Esophagus (tissue), 2 donors: Measurements from ENCODE around the gene PLA2G6. TPM values are rescaled to one million over a fixed set of nuclear protein-coding genes. Genes with fewer than 3 reads are reported as not detected.
A peak's percentile ranks its signal among the peaks of the same experiment; 100 is the strongest.

ENCODE experiments used
- H3K27ac ChIP-seq, 2 donors: one replicate each; pipeline ENCODE4 v1.5.1; 2013; ENCODE audit warnings: low read depth in 2 of 2, mild to moderate bottlenecking in 2 of 2, inconsistent platforms in 1 of 2, low read length in 1 of 2, moderate library complexity in 1 of 2
- H3K27me3 ChIP-seq, 2 donors: one replicate each; pipeline ENCODE4 v1.6.1; 2013; ENCODE audit warnings: low read length in 2 of 2, control low read depth in 1 of 2, mild to moderate bottlenecking in 1 of 2; ENCODE audit not compliant: insufficient read depth in 2 of 2, control insufficient read depth in 1 of 2
- H3K36me3 ChIP-seq, 2 donors: one replicate each; pipeline ENCODE4 v1.6.1; 2013; ENCODE audit warnings: low read length in 1 of 2; ENCODE audit not compliant: control insufficient read depth in 2 of 2, insufficient read depth in 2 of 2
- H3K4me1 ChIP-seq, 2 donors: one replicate each; pipeline ENCODE4 v1.6.1; 2013; ENCODE audit warnings: low read length in 1 of 2; ENCODE audit not compliant: control insufficient read depth in 2 of 2, insufficient read depth in 2 of 2
- H3K4me3 ChIP-seq, 2 donors: one replicate each; pipeline ENCODE4 v1.5.1; 2013; ENCODE audit warnings: low read length in 2 of 2, mild to moderate bottlenecking in 2 of 2, low read depth in 1 of 2, moderate library complexity in 1 of 2
- H3K9me3 ChIP-seq, 2 donors: one replicate each; pipeline ENCODE4 v1.6.1; 2013; ENCODE audit warnings: mild to moderate bottlenecking in 2 of 2, low read depth in 1 of 2, low read length in 1 of 2, moderate library complexity in 1 of 2; ENCODE audit not compliant: control insufficient read depth in 2 of 2, insufficient read depth in 1 of 2
- WGBS, 2 donors: extraction: QIAGEN DNeasy Blood & Tissue Kit; methylation state at CpG; one replicate each; pipeline ENCODE4 v1.1.7; 2013; 5-methylcytosine and 5-hydroxymethylcytosine counted together
- polyA plus RNA-seq, 2 donors: library from polyadenylated mRNA; stranded (reverse); fragments of 200-250 nt; gene quantifications; one replicate each; pipeline ENCODE4 v1.2.3, GENCODE V29; 2013
- donor health status: healthy with polysubstance abuse.
- donor health status: Bipolar disorder and iron deficiency.

The PLA2G6 gene
- polyA plus RNA-seq, 2 donors, result 14.5 to 36.3 TPM

DNA sequence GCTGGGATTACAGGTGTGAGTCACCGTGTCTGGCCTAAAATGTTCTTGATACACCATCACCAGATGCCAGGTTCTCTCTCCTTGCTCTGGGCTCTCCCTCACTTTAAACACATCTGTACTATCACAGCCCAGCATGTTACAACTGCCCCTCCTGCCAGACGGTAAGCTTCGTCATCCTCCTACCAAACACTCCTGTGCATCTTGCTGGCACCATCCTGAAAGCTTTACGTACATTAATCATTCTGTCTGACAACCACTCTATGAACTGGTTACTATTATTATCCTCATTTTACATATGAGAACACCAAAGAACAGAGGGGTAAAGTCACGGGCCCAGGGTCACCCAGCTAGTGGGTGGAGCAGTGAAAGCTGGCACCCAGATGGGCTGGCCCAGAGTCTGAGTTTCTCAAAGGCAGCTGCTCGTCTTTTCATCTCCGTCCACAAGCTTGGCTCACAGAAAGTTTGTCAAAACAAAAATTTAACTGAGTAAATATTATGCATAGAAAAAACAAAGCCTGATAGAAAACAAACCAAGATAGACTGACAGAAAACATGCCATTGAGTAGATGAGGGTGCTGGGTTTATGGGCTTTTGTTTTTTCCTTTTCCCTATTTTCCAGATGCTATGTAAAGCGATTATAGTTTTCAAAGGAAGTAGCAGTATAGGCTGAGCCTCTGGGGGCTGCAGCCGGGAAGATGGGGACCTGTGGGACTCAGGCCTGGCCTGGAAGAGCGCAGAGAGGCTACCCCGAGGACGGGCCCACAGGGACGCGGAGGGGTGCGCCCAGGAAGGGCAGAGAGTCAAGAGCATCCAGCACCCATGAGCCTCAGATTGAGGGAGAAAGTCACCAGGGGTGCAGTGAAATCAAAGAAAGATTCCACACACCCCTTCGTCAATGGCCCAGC, 9.5 kb downstream of the PLA2G6 start:
- H3K4me1 ChIP-seq, result peaks cover 5 to 27% of the 10 kb centered on the region in 2 donors

DNA sequence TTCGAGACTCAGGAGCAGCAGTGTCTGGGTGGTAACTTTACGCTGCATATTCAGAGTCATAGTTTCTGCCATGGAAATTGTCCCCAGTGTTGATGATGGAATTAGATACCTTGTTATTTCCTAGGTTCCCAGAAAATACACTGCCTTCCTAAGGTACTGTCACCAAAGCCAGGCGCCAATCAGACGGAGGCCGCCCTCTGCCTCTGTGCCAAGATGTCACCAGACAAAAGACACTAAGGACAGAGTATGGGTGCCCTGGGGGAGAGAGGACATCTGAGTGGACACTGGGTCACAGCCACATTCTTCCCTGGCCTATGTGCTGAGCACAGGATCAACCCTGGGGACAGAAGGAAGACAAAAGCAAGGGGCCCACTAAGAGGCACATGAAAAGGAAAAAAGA, 11.2 kb downstream of the PLA2G6 start:
- Histone ChIP-seq H3K4me3 (no peak overlapping the region), H3K36me3 (peaks cover 0 to 6% of the 10 kb centered on the region in 2 donors), H3K27me3 (no peaks in the 10 kb centered on the region), H3K9me3 (no peaks in the 10 kb centered on the region), H3K4me1 (peaks cover 2 to 18% of the 10 kb centered on the region in 2 donors), H3K27ac (no peak overlapping the region)
- WGBS, 2 donors, result 97 to 98% methylated on average over 5 of the region's 5 CpGs

More for the DNA sequence above, 9.5 kb downstream of the PLA2G6 start:
- Histone ChIP-seq H3K4me3 (no peak overlapping the region), H3K27me3 (no peaks in the 10 kb centered on the region), H3K9me3 (no peaks in the 10 kb centered on the region), H3K27ac (peak overlapping the region; percentile 16 to 67), H3K36me3 (peaks cover 0 to 6% of the 10 kb centered on the region in 2 donors)
- WGBS, 2 donors, result 40 to 64% methylated on average over 16 of the region's 16 CpGs

DNA sequence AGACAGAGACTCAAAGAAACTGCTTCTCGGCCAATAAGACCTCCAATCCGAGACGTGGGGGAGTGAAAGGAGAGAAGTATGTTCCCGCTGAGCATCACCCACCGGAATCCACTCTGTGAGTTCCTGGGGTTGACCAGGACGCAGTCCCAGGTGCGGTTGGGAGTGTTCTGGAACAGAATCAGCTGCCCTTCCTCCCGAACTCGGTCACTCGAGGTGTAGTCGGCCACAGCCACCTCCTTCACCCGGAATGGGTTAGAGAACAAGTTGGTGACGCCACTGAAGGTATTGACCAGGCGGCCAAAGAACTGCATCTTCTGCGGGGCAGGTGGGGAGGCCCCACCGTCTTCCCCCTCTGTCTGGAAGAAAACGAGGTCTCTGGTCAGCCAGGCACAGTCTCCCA, 12.5 kb downstream of the PLA2G6 start:
- H3K27ac ChIP-seq, result no peak overlapping the region
- H3K4me1 ChIP-seq, result peaks cover 0 to 17% of the 10 kb centered on the region in 2 donors
- H3K4me3 ChIP-seq, result no peak overlapping the region
- WGBS, 2 donors, result 95 to 96% methylated on average over 17 of the region's 17 CpGs
- peaks cover 0 to 6% of the 10 kb centered on the region in 2 donors for H3K36me3 ChIP-seq
- H3K9me3 ChIP-seq, result no peaks in the 10 kb centered on the region
- no peaks in the 10 kb centered on the region for H3K27me3 ChIP-seq

DNA sequence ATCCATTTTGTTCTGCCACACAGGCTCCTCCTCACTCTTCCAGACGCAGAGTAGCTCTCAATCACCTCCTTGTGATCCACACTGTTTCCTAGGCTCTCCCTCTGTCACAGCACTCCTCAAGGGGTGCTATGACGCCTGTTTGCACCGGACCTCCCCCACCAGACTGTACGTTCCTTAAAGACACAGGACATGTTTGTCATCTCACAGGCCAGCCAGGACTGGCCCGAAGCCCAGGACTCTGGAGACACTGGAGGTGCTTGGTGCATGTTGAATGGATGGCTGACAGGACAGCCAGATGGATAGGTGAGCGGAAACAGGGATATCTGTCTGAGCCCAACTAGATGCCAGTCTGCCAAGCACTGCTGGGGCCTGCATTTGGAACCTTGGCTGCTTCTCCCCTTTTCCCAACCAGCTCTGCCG, 13.6 kb downstream of the PLA2G6 start:
- H3K4me3 ChIP-seq, result no peak overlapping the region
- no peaks in the 10 kb centered on the region for H3K27me3 ChIP-seq
- peaks cover 0 to 12% of the 10 kb centered on the region in 2 donors for H3K4me1 ChIP-seq
- peak overlapping the region; percentile 39 to 51 for H3K27ac ChIP-seq
- WGBS, 2 donors, result 32 to 50% methylated on average over 7 of the region's 7 CpGs
- H3K9me3 ChIP-seq, result no peaks in the 10 kb centered on the region
- H3K36me3 ChIP-seq, result peaks cover 0 to 6% of the 10 kb centered on the region in 2 donors

DNA sequence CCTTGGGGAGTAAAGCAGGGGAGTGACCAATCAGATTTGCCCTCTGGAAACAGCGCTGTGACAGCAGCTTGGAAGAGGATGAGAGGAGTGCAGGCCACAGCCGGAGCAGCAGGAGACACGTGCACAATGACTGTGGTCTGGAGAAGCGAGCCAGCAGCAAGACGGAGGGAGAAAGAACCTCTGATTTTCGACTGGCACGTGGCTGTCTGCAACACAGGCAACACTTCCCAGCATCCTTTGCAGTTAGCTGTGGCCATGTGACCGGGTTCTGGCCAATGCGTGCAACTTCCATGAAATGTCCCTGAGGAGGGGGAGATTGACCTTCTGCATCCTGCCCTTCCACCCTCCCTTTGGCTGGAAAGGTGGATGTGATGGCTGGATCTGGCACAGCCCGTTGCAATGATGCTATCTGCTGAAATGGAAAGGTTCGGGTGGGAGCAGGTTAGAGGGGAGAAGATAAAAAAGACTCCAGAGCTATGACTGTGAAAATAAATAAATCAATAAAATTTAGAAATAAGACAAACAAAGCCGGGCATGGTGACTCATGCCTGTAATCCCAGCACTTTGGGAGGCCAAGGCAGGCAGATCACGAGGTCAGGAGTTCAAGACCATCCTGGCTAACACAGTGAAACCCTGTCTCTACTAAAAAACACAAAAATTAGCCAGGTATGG, 15.6 kb downstream of the PLA2G6 start:
- H3K27ac ChIP-seq, result no peak overlapping the region
- WGBS, 2 donors, result 87 to 92% methylated on average over 13 of the region's 13 CpGs
- peaks cover 0 to 6% of the 10 kb centered on the region in 2 donors for H3K4me1 ChIP-seq
- no peaks in the 10 kb centered on the region for H3K27me3 ChIP-seq
- H3K9me3 ChIP-seq, result no peaks in the 10 kb centered on the region
- no peak overlapping the region for H3K4me3 ChIP-seq
- peaks cover 0 to 6% of the 10 kb centered on the region in 2 donors for H3K36me3 ChIP-seq

DNA sequence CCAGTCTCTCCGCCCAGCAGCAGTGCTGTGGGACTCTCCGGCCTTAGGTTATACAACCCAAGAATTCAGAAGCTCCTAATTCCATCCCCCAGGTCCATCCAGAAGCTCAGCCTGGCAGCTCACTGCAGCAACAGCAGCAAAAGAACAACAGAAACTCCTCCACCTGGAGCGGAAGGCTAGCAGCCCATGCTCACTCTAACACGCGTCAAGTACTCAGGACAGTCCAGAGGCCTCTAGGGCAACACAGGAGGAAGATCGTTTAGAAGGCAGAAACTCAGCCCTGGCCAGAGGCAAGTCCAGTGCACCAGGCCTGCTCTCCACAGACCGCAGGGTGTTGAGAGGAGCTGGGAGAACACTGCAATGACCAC, 17.1 kb downstream of the PLA2G6 start:
- no peaks in the 10 kb centered on the region for H3K27me3 ChIP-seq
- H3K36me3 ChIP-seq, result peaks cover 0 to 6% of the 10 kb centered on the region in 2 donors
- no peak overlapping the region for H3K4me3 ChIP-seq
- no peak overlapping the region for H3K27ac ChIP-seq
- H3K9me3 ChIP-seq, result no peaks in the 10 kb centered on the region
- H3K4me1 ChIP-seq, result peaks cover 0 to 6% of the 10 kb centered on the region in 2 donors
- 90 to 92% methylated on average over 7 of the region's 7 CpGs for WGBS, 2 donors

DNA sequence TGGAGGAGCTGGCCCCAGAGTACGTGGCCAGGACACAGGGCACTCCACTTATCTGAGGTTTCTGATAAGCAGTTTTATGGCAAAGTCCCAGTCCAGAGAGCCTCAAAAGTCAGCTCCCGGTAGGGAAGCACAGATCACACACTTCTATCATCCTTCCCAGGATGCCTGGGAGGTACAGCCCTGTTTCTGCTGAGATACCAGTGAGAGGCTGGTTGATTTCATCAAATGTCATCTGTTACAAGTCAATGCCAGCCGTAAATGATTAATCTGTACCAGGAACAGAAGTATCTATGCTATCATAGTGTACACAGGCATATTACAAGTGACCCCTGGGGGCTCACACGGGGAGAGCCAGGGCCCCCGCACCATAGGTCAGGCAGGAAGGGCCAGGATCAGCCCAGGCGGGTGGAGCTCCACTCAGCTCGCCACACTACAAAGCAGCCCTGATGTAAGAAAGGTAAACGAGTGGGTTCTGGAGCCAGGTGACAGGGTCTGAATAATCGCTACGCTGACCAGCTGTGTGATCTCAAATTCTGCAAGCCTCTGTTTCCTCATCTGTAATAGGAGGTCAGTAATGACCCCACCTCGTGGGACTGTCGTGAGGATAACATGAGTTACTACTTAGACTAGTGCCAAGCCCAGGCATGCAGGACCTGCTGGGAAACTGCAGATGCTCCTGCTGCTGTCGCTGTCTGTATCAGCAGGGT, 17.6 kb downstream of the PLA2G6 start:
- Histone ChIP-seq H3K27me3 (no peaks in the 10 kb centered on the region), H3K9me3 (no peaks in the 10 kb centered on the region), H3K4me3 (no peak overlapping the region), H3K27ac (no peak overlapping the region), H3K36me3 (peaks cover 0 to 2% of the 10 kb centered on the region in 2 donors), H3K4me1 (peaks cover 0 to 6% of the 10 kb centered on the region in 2 donors)
- 68 to 79% methylated on average over 13 of the region's 13 CpGs for WGBS, 2 donors

DNA sequence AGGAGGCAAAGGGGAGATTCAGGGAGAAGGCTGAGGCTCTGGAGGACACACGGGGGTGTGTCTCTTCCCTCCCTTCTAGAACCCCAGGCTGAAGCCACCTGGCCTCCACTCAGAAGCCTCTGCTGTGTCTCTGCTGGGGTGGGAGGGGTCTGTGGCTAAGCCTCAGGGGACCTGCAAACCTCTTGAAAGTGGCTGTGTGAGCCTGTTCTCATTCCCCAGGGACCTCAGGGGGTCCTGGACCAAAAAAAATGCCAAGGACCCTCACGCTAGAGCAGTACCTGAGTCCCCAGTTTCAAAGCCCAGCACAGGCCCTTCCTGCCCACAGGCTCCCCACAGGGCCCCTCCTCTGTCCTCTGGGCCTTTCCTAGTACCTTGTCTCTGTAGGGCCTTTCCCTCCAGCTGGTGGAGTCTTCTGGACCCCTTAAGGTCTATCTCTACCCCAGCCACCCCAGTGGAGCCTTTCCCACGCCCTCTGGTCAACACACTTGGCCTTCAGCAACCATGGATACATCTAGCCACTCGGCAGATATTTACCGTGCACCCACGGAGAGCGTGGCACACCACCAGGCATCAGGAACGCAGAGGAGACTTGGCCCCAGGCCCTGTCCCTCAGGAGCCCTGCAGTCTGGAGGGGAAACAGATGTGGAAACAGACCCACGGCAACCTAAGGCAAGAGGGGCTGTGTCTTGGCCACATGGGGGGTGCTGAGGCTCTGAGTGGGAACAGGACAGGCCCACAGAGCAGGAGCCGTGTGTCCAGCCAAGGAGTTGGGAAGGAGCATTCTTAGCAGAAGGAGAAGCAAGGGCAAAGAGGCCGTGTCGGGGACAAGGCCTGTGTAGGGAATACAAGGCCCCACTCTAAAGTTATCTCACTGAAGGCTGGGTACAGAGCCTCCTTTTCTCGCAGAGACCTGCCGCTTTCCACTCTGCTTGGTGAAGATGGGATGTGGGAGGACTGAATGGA, 18.5 kb downstream of the PLA2G6 start:
- Histone ChIP-seq H3K9me3 (no peaks in the 10 kb centered on the region), H3K36me3 (no peaks in the 10 kb centered on the region), H3K27me3 (no peaks in the 10 kb centered on the region), H3K4me3 (no peak overlapping the region), H3K4me1 (peaks cover 0 to 5% of the 10 kb centered on the region in 2 donors), H3K27ac (no peak overlapping the region)
- 83 to 90% methylated on average over 14 of the region's 14 CpGs for WGBS, 2 donors
